CD4-positive, alpha-beta T cell treated with Interleukin-4 for 4 hours (primary cell): ENCODE results near the gene SPOCK2.
"Not testable (repeated sequence)": the region's sequence is repeated elsewhere in the genome, so short reads cannot be mapped to it uniquely, and the experiment has no call there.

Source experiments
- DNase-seq: peaks from one replicate; pipeline ENCODE4 v3.0.0-alpha.2; 2020

The SPOCK2 gene

GRCh38 chr10:72050873-72051272 is 37.5 kb downstream of the SPOCK2 start:
- no peak for DNase-seq

- no peak for DNase-seq
Measured at GRCh38 chr10:72049969-72050781, 38.2 kb downstream of the SPOCK2 start.

GRCh38 chr10:72049472-72049871 is 38.9 kb downstream of the SPOCK2 start:
- DNase-seq = no peak

GRCh38 chr10:72048450-72049124 is 39.8 kb downstream of the SPOCK2 start:
- DNase-seq = peak; percentile 87

GRCh38 chr10:72045586-72045985 is 42.8 kb downstream of the SPOCK2 start:
- no peak for DNase-seq

DNA sequence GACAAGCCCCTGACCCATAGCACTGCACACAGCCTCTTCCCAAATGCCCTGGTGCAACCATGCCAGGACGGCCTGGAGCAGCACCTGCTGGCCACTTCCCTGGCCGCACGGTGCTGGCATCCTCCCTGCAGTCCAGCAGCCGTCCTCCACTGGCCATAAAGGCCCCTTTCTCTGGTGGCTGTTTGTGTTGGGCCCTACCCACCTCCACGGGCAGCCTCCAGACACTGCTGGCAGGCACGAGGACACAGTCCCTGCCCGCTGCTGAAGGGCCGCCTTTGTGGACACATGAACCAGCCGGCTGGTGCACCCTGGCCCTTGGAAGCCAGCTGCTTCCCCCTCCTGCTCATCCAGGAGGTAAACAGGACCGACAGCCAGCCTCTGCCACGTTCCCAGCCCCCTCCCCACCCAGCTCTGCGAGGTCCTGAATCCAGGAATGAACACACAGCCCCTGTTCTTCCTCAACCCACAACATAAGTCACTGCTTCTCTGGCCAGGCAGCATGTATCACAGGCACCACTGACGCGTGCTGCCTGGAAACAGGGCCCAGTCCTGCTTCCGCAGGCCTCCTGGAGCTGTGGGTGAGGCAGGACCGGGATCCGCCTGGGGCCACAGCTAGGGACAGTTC is 43.8 kb downstream of the SPOCK2 start:
- no peak for DNase-seq

- no peak for DNase-seq
Measured at GRCh38 chr10:72043016-72043834, 45.1 kb downstream of the SPOCK2 start.

GRCh38 chr10:72041491-72041890 is 46.9 kb downstream of the SPOCK2 start:
- no peak for DNase-seq

- no peak for DNase-seq
Measured at GRCh38 chr10:72039377-72039776, 49.0 kb downstream of the SPOCK2 start.

GRCh38 chr10:72038458-72039001 is 49.8 kb downstream of the SPOCK2 start:
- DNase-seq = no peak

DNA sequence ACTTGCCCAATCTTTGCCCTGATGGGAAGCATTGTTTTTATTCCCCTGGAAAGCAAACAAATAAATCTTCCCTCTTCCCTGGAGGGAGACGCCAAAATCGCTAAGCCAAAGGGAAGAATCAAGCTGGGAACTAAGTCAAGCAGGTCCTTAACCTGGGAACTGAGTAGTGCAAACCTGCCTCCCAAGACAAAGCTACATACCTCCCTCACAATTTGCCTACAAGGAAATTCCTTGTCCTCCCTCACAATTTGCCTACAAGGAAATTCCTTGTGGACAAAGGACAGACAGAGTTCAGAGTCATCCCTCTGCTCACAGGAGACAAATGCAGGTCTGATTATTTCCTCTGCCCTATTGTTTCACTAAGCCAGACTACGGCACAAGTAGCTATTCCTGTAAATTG is 50.5 kb downstream of the SPOCK2 start:
- no peak for DNase-seq

- no peak for DNase-seq
Measured at GRCh38 chr10:72037266-72037665, 51.1 kb downstream of the SPOCK2 start.

DNA sequence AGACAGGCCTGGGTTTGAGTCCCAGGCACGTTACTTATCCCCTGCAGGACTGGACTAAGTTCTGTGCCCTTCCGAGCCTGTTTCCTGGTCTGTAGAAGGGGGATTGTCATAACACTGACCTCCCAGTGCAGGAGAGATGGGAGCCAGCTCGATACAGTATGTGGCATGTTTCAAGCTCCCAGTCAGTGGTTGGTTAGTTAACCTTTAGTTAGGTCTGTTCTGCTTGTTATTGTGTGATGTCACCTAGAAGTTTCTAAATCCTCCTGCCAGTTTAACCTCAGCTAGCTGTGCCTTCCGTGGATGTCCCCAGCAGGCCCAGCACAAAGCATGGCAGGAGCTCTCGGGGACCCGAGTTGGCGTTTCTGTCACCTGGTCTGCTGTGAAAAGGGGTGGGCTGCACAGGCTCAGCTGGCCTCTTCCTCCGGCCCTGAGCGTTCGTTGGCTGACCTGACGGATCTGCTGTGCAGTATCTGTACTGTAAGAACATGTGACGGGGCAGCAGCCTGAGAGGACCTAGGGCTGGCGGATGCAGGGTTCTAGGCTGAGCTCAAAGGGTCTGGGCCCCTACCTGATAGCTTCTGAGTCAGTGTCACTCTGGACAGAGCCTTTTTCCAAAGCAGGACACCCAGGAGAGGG is 53.0 kb downstream of the SPOCK2 start:
- no peak for DNase-seq

DNA sequence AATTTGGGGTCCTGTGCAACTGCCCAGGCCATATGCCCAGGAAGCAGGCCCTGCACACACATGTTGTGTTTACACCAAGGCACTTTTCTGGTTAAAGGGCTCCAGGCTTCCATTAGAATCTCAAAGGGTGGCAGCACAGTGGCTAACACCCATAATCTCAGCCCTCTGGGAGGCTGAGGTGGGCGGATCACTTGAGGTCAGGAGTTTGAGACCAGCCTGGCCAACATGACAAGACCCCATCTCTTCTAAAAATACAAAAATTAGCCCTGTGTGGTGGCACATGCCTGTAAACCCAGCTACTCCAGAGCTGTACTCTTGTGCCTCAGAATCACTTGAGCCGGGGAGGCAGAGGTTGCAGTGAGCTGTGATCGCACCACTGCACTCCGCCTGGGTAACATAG is 53.6 kb downstream of the SPOCK2 start:
- DNase-seq = no peak

DNA sequence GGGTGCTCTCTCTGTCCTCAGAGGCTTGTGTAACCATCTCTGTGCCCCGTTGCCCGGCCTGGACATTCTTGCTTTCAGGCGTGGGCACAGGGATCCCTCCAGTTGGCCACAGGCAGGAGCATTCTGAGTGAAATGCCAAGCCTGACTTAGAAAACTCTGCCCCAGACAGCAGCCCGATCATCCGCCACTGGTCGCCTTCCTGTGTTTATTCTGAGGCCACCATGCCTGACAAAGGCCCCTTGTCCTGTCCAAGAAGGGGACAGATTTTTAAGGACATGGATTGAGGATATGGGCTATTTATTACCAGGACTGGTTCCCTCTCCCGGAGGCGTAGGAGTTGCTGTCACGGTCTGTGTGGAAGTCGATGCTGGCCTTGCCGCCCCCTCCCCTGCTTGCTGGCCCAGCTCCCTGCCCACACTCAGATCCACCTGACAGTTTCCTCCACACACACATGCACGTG is 54.3 kb downstream of the SPOCK2 start:
- no peak for DNase-seq

DNA sequence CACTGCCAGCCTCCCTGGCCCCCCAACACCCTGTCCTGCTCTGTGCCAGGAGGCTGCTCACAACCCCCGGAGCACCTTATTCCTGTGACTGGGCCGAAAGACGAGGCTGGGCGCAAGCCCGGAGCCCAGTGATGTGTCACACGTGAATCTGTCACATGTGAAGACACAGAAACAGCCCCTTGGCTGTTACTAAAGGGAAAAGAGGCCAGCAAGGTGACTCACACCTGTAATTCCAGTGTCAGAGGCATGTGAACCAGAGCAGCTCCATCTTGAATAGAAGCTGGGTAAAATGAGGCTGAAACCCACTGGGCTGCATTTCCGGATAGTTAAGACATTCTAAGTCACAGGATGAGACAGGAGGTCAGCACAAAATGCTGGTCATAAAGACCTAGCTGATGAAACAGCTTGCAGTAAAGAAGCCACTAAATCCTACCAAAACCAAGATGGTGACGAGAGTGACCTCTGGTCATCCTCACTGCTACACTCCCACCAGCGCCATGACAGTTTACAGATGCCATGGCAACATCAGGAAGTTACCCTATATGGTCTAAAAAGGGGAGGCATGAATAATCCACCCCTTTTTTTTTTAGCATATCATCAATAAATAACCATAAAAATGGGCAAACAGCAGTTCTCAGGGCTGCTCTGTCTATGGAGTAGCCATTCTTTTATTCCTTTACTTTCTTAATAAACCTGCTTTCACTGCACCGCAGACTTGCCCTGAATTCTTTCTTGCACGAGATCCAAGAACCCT is 55.8 kb downstream of the SPOCK2 start:
- DNase-seq = not testable (repeated sequence)

- no peak for DNase-seq
Measured at GRCh38 chr10:72031706-72032105, 56.6 kb downstream of the SPOCK2 start.

DNA sequence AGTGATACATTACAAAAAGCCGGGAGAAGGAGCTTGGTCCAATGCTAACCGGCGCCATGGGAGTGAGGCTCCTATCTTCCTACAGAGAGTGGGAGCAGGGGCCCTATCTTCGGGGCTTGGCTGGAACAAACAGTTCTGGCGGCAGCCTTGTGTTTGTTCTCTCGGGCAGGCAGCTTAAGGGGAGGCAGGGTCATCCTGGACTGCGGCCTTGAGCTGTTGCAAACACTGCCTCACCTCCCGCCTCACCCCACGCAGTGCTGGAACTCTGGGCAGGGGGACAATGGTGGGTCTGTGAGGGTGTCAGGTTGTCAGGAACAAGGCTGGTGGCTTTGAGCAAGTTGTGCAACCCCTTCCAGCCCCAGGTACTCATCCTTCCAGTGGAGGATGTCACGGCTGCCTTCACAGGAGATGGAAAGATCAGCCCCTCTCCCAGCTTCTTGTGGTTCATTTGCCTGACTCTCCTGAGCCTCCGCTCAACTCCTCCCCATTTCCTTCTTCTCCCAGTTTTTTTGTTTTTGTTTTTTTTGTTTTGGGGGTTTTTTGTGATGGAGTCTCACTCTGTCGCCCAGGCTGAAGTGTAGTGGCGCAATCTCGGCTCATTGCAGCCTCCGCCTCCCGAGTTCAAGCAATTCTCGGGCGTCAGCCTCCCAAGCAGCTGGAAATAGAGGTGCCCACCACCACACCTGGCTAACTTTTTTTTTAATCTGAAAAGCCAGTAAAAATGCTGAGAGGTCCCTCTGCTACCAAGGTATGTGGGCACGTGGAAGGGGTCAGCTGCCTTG is 57.4 kb downstream of the SPOCK2 start:
- DNase-seq = no peak

DNA sequence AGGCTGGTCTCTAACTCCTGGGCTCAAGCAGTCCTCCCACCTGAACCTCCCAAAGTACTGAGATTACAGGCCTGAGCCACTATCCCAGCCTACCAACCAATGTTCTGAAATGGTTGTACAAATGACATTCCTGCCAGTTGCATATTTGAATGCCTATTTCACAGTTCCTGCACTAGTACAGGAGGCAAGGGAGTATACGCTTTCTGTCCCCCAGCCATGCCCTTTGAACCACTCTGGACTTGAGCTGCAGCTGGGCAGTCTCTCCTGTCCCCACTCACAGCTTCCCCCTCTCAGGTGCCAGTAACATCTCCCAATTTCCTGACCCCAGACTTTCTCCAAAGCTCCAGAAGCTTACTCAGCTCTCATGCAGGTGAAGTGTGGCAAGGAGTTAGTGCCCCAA is 58.9 kb downstream of the SPOCK2 start:
- no peak for DNase-seq

GRCh38 chr10:72027498-72027897 is 60.9 kb downstream of the SPOCK2 start:
- no peak for DNase-seq
